Measurements from ENCODE around the gene ECM1. TPM values are rescaled to one million over a fixed set of nuclear protein-coding genes. Genes with fewer than 3 reads are reported as not detected.

The ECM1 gene
- total RNA-seq, 1 donor = 45.2 TPM

DNA sequence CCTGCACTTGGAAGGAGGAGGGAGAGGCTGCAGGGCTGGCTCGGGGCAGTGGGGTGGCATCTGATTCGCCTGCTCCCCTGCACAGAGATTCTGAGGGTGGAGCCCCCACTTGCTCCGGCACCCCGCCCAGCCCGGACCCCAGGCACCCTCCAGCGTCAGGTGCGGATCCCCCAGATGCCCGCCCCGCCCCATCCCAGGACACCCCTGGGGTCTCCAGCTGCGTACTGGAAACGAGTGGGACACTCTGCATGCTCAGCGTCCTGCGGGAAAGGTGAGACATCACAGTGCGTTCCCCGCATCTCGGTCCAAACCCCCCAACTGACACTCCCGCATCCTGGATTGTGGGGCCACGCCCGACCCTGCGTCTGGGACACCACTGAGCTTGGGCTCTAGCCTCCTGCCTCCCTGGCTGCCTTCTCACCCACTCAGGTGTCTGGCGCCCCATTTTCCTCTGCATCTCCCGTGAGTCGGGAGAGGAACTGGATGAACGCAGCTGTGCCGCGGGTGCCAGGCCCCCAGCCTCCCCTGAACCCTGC is 49.2 kb downstream of the ECM1 start:
- DNase-seq (ENCODE audit: low read depth) = no peak
- no peak overlapping the region for H3K4me3 ChIP-seq (ENCODE audit: low read depth, low read length)
- TF ChIP-seq, protein P1, sequence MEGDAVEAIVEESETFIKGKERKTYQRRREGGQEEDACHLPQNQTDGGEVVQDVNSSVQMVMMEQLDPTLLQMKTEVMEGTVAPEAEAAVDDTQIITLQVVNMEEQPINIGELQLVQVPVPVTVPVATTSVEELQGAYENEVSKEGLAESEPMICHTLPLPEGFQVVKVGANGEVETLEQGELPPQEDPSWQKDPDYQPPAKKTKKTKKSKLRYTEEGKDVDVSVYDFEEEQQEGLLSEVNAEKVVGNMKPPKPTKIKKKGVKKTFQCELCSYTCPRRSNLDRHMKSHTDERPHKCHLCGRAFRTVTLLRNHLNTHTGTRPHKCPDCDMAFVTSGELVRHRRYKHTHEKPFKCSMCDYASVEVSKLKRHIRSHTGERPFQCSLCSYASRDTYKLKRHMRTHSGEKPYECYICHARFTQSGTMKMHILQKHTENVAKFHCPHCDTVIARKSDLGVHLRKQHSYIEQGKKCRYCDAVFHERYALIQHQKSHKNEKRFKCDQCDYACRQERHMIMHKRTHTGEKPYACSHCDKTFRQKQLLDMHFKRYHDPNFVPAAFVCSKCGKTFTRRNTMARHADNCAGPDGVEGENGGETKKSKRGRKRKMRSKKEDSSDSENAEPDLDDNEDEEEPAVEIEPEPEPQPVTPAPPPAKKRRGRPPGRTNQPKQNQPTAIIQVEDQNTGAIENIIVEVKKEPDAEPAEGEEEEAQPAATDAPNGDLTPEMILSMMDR (IDR thresholded peaks at IDR 0.05; ENCODE audit: insufficient read depth, low read length) = no peak

DNA sequence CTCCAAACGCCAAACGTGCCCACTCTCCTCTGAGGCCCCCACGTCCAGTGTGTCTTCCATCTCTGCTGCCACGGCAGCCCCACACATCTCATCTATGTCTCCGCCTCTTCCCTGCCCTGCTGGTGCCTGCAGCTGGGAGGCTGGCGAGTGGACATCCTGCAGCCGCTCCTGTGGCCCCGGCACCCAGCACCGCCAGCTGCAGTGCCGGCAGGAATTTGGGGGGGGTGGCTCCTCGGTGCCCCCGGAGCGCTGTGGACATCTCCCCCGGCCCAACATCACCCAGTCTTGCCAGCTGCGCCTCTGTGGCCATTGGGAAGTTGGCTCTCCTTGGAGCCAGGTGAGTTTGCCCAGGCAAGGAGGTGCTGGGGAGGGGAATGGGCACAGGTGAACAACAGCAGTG is 49.9 kb downstream of the ECM1 start:
- no peak overlapping the region for H3K4me3 ChIP-seq (ENCODE audit: low read depth, low read length)
- no peak for DNase-seq (ENCODE audit: low read depth)
- TF ChIP-seq, protein P1 (IDR thresholded peaks at IDR 0.05; ENCODE audit: insufficient read depth, low read length) = no peak

DNA sequence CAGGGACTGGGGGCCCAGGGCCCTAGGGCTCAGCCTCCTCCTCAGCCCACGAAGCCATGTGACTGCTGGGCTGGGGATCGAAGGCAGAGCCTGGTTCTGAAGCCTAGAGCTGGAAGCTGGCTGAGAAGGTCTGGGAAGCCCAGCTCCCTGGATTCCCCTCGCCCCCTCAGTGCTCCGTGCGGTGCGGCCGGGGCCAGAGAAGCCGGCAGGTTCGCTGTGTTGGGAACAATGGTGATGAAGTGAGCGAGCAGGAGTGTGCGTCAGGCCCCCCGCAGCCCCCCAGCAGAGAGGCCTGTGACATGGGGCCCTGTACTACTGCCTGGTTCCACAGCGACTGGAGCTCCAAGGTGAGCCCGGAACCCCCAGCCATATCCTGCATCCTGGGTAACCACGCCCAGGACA is 50.4 kb downstream of the ECM1 start:
- TF ChIP-seq, protein P1 (IDR thresholded peaks at IDR 0.05; ENCODE audit: insufficient read depth, low read length) = no peak
- H3K4me3 ChIP-seq (ENCODE audit: low read depth, low read length) = peak overlapping the region; percentile 28
- DNase-seq (ENCODE audit: low read depth) = no peak

DNA sequence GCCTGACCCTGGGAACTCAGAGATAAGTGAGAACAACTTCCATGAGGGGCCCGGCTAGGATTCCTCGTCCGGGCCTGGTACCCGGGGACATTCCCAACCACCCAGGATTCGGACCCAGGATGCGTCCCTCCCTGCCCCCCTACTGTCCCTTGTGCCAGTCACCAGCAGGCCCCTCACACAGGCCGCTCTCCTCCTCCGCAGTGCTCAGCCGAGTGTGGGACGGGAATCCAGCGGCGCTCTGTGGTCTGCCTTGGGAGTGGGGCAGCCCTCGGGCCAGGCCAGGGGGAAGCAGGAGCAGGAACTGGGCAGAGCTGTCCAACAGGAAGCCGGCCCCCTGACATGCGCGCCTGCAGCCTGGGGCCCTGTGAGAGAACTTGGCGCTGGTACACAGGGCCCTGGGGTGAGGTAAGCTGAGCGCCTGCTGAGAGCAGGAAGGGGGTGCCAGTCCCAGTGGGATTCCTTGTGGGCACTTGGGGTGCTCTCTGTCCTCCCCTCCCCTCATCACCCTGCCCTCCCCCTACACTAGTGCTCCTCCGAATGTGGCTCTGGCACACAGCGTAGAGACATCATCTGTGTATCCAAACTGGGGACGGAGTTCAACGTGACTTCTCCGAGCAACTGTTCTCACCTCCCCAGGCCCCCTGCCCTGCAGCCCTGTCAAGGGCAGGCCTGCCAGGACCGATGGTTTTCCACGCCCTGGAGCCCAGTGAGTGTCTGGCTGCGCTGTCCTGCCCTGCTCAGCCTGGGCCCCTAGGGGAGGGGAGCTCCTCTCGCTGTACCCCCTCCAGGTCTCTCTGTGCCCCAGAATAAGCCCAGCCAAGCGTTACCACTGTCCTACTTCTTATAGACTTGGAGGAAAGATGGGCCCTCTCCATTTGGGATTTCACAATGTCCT is 51.1 kb downstream of the ECM1 start:
- H3K4me3 ChIP-seq (ENCODE audit: low read depth, low read length) = peak overlapping the region; percentile 28
- no peak for DNase-seq (ENCODE audit: low read depth)
- TF ChIP-seq, protein P1 (IDR thresholded peaks at IDR 0.05; ENCODE audit: insufficient read depth, low read length) = no peak

DNA sequence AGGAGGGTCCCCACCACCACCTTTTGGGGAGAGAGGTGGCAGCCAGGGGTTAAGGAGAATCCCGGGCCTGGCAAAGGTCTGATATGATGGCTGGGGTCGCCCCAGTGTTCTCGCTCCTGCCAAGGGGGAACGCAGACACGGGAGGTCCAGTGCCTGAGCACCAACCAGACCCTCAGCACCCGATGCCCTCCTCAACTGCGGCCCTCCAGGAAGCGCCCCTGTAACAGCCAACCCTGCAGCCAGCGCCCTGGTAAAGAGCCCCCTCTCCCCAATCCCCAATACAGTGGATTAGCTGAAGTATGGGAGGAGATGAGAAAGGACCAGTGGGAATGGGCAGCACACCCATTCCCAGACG is 51.7 kb downstream of the ECM1 start:
- no peak overlapping the region for H3K4me3 ChIP-seq (ENCODE audit: low read depth, low read length)
- TF ChIP-seq, protein P1 (IDR thresholded peaks at IDR 0.05; ENCODE audit: insufficient read depth, low read length) = no peak
- DNase-seq (ENCODE audit: low read depth) = no peak

DNA sequence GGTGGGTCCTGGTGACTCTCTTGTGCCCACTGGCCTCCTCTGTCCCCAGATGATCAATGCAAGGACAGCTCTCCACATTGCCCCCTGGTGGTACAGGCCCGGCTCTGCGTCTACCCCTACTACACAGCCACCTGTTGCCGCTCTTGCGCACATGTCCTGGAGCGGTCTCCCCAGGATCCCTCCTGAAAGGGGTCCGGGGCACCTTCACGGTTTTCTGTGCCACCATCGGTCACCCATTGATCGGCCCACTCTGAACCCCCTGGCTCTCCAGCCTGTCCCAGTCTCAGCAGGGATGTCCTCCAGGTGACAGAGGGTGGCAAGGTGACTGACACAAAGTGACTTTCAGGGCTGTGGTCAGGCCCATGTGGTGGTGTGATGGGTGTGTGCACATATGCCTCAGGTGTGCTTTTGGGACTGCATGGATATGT is 52.1 kb downstream of the ECM1 start:
- TF ChIP-seq, protein P1 (IDR thresholded peaks at IDR 0.05; ENCODE audit: insufficient read depth, low read length) = peak; percentile 92
- peak overlapping the region; percentile 73 for H3K4me3 ChIP-seq (ENCODE audit: low read depth, low read length)
- DNase-seq (ENCODE audit: low read depth) = peak; percentile 60
